Fibroblast of the conjunctiva (primary cell): ENCODE data around the gene HUNK.
"Not testable (repeated sequence)": the region's sequence is repeated elsewhere in the genome, so short reads cannot be mapped to it uniquely, and the experiment has no call there.

Experiments used
- DNase-seq: peaks from one replicate; pipeline ENCODE4 v3.0.0-alpha.2; 2010; ENCODE audit warnings: low read depth

HUNK gene

GRCh38 chr21:31872452-31873274 lies at the start of gene HUNK:
Gene HUNK, plus strand, starts transcription at chr21:31873020. Its CDS starts 655 bp downstream, at chr21:31873675.
- no peak for DNase-seq

GRCh38 chr21:31829736-31830472 lies 42.9 kb upstream of the HUNK start:
- no peak for DNase-seq

GRCh38 chr21:31830701-31831100 lies 42.1 kb upstream of the HUNK start:
- no peak for DNase-seq

GRCh38 chr21:31837041-31837440 lies 35.8 kb upstream of the HUNK start:
- DNase-seq: no peak

GRCh38 chr21:31837618-31838390 lies 35.0 kb upstream of the HUNK start:
- DNase-seq: no peak

- DNase-seq: no peak
Measured at GRCh38 chr21:31838586-31839355, 34.0 kb upstream of the HUNK start.

- DNase-seq: no peak
Measured at GRCh38 chr21:31844206-31844605, 28.6 kb upstream of the HUNK start.

GRCh38 chr21:31845151-31845729 lies 27.6 kb upstream of the HUNK start:
- DNase-seq: no peak

- no peak for DNase-seq
Measured at GRCh38 chr21:31846690-31847089, 26.1 kb upstream of the HUNK start.

- DNase-seq: no peak
Measured at GRCh38 chr21:31847761-31848160, 25.1 kb upstream of the HUNK start.

- no peak for DNase-seq
Measured at GRCh38 chr21:31848326-31848985, 24.4 kb upstream of the HUNK start.

- DNase-seq: no peak
Measured at GRCh38 chr21:31850886-31851285, 21.9 kb upstream of the HUNK start.

- DNase-seq: no peak
Measured at GRCh38 chr21:31855180-31855579, 17.6 kb upstream of the HUNK start.

- DNase-seq: no peak
Measured at GRCh38 chr21:31857096-31857495, 15.7 kb upstream of the HUNK start.

GRCh38 chr21:31857631-31858030 lies 15.2 kb upstream of the HUNK start:
- DNase-seq: not testable (repeated sequence)

GRCh38 chr21:31860851-31861250 lies 12.0 kb upstream of the HUNK start:
- no peak for DNase-seq

GRCh38 chr21:31862078-31862477 lies 10.7 kb upstream of the HUNK start:
- no peak for DNase-seq

- no peak for DNase-seq
Measured at GRCh38 chr21:31865429-31865970, 7.3 kb upstream of the HUNK start.

GRCh38 chr21:31866077-31866511 lies 6.7 kb upstream of the HUNK start:
- DNase-seq: peak; percentile 47

- DNase-seq: no peak
Measured at GRCh38 chr21:31869750-31870149, 3.1 kb upstream of the HUNK start.
